IPS-NIHi7 (cell line): ENCODE results near the gene CDKL1.

Experiments
- DNase-seq: peaks from one replicate; pipeline ENCODE4 v3.0.0; 2012; ENCODE audit warnings: mixed read lengths; ENCODE audit errors: extremely low spot score

Gene CDKL1

GRCh38 chr14:50396631-50397389 lies at the start of gene CDKL1:
CDKL1 (minus strand) TSS chr14:50396881; CDS start chr14:50395868, 1,013 bp downstream.
- DNase-seq, result peak; percentile 78

DNA sequence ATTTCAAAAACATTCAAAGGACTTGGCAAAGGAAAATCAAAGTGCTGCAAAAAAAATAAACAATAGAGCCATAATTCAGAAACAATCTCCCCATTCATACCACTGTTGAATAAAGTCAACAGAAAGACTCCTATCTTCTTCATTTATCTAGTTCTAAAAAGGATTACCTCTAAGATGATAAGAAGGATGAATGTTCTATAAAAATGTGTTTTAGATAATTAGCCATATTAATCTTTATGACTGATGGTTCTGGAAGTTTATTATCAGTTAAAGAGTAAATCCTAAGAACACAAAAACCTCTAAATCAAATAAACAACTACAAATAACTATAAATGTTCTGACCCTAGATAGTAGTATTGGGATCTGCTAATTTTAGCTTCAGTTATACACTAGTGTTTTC lies 37.8 kb upstream of the CDKL1 start:
- DNase-seq, result no peak

GRCh38 chr14:50432131-50432530 lies 35.5 kb upstream of the CDKL1 start:
- no peak for DNase-seq

- no peak for DNase-seq
Measured at GRCh38 chr14:50425816-50426215, 29.1 kb upstream of the CDKL1 start.

- no peak for DNase-seq
Measured at GRCh38 chr14:50425105-50425504, 28.4 kb upstream of the CDKL1 start.

DNA sequence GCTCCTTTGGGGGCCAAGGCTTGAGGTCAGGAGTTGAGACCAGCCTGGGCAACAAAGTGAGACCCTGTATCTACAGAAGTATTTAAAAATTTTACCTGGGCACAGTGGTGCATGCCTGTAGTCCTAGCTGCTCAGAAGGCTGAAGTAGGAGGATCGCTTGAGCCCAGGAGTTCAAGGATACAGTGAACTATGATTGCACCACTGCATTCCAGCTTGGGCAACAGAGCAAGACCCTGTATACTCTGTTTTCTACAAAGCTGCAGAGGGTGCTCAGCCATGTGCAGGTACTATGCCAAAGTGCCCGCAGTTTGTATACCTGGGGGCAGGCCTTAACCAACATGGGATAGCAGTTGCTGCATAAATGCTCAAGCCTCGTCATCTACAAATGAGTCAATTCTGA lies 26.8 kb upstream of the CDKL1 start:
- DNase-seq, result no peak

DNA sequence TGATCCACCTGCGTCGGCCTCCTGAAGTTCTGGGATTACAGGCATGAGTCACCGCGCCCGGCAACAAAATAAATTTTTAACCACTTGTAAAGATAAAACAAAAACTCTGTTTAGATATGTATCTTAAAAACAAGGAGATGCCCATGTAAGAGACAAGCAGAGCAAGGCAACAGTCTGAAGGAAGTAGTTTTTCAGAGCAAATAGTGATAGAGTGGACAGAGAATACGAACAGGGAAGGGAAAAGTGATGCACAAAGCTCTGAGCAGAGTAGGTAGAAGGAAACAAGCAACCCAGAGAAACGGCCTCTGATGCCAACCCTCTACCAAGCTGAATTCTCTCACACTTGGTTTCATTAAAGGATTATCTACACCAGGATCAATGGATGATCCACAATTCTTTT lies 24.8 kb upstream of the CDKL1 start:
- DNase-seq, result no peak

- no peak for DNase-seq
Measured at GRCh38 chr14:50417853-50418252, 21.2 kb upstream of the CDKL1 start.

GRCh38 chr14:50410921-50411320 lies 14.2 kb upstream of the CDKL1 start:
- DNase-seq, result no peak

DNA sequence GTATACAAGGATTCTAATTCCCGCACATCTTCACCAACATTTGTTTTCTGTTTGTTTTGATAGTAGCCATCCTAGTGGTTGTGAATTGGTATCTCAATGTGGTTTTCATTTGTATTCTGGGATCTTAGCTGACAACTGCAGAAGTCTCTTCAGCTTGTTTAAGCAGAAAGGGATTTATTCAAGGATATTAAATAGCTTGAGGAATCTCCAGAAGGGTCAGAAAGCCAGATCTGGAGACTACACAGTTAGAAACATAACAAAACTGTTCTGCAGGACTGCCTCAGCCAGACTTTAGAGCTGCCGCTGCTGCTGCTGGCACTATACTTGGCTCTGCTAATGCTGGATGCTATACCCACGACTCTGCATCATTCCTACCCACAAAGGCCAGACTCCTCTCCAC lies 13.4 kb upstream of the CDKL1 start:
- no peak for DNase-seq

GRCh38 chr14:50407111-50407812 lies 10.6 kb upstream of the CDKL1 start:
- DNase-seq, result no peak

DNA sequence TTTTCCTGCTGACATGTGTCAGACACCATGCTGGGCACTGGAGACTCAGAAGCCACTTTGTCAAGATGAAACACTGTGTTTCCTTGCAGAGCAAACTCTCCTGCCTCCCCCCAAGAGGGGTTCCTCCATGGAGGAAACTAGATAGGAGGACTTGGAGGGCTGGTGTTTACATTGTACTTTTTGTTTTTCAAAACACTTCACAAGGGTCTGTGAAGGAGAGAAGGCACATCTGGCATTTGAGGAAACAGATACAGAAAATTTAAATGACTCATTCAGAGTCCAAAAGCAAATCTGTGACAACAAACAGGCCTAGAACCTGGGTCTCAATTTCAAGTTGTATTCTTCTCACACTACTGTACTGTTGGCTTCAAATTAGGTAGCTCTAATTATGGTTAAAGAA lies 6.7 kb upstream of the CDKL1 start:
- no peak for DNase-seq

DNA sequence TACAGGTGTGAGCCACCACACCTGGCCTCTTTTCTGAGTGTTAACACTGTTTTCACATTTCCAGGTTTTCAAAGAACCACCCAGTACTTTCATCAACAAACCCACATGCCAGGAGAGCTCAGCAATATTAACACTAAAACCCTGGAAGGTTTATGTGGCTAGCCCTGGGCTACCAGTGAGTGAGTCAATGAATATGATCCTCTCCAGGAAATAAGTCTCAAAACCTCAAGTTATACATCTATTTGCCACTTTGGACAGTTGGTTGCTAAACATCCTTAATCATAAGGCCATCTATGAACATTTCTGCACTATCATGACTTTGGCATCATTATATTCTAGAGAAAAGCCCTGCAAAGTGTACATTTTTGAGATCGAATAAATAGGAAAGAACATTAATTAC lies 6.3 kb upstream of the CDKL1 start:
- DNase-seq, result no peak

- no peak for DNase-seq
Measured at GRCh38 chr14:50400461-50400860, 3.8 kb upstream of the CDKL1 start.

- no peak for DNase-seq
Measured at GRCh38 chr14:50399251-50400032, 2.8 kb upstream of the CDKL1 start.

- no peak for DNase-seq
Measured at GRCh38 chr14:50398189-50398580, 1.5 kb upstream of the CDKL1 start.

DNA sequence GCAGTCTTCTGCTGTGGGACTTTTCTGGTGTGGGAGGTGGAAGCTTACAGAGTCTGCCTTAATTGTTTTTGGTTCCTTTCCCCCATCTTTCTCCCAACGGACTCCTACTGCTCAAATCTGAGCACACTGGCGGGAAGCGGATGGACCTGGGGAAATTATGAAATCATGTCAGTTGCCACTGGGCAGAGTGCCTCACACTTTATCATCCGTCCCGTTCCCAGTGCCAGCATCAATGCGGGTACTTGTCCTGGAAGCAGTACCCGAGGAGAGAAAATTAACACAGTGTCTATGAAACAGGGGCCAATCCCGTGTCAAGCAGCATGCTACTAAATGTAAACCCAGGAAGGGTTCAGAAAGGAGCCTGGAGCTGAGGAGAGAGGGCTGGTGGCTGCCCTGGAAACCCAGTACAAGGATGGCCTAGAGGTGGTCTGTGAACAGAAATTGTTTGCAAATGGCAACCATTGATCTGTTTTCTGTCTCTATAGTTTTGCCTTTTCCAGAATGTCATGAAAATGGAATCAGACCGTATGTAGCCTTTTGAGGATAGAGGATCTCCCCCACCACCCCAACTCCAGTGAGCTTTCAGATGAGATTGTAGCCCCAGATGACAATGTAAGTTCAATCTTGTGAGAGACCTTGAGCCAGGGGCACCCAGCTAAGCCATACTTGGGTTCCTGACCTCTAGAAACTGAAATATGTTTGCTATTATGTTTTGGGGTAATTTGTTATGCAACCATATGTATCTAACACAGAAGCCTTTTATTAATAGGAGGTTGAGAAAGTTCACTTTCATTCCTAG lies 908 bp upstream of the CDKL1 start:
- DNase-seq, result no peak

DNA sequence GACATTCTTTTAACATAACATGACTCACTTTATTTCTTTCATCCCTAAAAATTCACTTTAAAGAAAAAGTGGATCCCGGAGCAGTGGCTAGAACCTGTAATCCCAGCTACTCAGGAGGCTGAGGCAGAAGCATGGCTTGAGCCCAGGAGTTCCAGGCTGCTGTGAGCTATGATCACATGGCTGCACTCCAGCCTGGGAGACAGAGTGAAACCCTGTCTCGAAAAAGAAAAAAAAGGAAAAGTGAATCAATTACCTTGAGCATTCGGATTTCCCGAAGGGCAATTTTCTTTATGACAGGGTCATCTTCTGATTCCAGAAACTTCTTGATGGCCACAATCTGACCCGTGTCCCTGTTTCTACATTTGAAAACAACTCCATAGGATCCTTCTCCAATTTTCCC lies 1.2 kb downstream of the CDKL1 start:
- no peak for DNase-seq

- no peak for DNase-seq
Measured at GRCh38 chr14:50394713-50395112, 2.0 kb downstream of the CDKL1 start.

DNA sequence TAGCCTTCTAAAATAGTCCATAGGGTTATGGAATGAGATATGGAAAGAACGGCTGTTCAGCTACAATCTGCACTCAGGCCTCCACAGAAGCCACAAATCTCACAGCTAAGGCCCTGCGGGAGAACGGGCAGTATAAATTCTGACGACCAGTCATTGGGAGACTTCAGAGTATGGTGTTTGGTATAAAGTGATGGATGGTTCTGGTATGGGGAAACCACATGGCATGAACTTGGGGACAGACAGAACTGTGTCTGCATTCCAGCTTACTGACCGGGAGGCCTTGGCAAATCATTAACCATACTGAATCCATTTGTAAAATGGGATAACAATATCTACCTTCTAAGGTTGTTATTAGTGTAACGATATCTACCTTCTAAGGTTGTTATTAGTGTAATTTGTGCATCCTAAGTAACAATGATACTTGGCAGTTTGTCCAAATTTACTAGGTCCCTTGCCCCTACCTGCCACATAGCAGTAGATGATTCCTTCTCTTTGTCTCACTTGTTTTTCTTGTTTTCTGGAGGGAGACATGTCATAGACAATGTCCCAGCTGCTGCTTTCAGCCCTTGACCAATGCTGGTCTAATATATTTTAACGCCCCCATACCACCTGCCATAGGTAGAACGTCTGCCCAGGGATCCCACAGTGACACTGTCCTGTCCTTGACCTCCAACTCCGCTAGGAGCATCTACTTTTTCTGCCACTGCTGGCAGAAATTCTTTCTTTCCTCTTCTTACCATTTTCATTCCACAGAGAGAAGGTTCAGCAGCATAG lies 6.8 kb downstream of the CDKL1 start:
- DNase-seq, result no peak
